HG02885 (cell line): ENCODE results near the gene PPOX.

Experiments
- ATAC-seq: cut with Tn5 transposase; IDR thresholded peaks from one replicate; pipeline ENCODE4 v1.9.1; 2021; ENCODE audit warnings: mild to moderate bottlenecking; ENCODE audit not compliant: unreplicated experiment, poor library complexity

Gene PPOX

DNA sequence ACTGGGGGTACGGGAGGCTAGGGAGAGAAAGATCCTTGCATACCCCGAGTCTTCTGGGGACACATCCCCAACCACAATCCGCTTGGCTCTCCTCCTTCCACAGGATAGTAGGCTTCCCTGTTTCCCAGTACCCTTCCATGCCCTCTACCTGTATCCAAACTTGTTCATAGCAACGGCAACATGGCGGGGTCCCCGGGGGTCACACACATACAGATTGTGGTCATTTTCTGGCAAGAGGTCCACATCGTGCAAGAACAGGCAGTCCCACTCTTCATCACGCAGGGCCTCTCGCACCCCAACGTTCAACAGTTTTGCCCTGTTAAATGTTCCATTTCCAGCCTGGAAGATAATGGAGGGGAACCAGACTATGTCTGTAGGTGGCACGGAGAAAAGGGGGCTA is 7.5 kb downstream of the PPOX start:
- ATAC-seq: no peak

DNA sequence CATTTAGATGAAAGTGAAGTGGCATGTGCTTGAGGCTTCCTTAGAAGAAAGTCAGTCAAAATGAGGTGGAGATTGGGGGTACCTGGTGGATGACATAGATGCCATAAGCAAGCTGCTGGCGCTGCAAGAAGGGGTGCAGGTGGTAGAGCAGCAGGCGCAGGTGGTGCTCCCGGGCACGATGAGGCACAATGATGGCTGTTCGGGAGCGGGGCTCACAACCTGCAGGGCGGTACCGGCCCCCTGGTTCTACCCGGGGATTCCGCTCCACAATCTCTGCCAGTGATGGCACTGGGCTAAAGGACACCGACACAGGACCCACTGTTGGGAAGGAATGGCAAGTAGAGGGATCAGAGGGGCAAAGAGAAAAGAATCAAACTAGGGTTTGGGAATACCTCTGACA is 8.7 kb downstream of the PPOX start:
- no peak for ATAC-seq

DNA sequence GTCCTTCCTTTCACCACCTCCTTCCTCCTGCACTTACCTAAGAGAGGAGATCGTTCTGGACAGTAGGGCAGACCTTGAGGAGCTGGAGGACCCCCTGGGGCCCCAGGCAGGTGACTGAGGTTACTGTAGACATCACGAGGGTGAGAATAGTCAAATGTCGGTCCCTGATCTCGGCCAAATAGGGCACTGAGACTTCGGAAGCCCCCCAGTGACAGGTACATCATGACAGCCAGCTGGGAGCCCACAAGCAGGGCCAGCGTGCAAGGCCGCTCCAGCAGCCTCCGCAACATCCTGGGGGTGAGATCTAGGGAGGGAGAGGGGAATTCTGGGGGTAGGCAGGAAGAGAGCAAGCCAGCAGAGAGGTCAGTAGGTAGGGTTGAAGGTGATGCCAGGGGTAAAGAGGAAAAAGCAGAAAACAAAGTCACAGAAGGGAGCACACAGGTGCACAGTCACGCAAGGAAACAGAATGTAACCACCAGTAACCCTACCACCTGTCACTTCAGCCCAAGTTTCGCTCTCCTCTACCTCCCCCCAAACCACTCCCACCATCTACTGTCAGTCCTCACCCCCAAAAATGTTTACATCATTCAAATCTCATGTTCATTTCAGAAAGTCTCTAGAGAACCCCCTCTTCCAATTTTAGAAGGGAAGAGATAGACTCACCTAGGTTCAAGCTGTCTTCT is 9.7 kb downstream of the PPOX start:
- ATAC-seq: no peak

DNA sequence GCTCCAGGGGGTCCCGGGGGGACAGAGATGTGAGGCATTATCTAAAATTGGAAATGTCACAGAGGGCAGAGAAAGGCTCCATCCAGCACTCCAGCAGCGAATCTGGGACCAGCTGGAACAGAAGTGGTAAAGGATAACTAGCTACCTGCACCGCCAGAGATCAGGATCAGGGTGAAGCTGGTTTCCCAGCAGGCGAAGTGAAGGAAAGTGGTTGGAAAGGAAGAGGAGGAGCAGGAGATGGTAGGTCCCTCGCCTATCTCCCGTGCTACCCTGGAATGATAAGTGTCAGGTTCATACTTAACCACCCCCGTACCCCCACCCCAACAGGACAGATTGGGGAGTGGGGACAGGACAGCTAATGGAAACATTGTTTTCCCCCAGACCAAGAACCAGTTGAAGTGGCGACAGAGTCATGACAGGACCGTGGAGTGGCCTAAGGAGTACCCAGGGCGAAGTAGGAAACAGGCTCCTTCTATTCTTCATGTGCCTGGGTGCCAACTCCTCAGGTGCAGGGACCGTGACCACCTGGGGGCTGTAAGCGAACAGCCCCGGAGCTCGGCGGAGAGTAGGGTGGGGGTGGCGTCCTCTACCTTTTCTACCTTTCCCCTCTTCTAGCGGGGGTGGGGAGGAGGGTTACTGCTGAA is 10.4 kb downstream of the PPOX start:
- ATAC-seq: no peak

DNA sequence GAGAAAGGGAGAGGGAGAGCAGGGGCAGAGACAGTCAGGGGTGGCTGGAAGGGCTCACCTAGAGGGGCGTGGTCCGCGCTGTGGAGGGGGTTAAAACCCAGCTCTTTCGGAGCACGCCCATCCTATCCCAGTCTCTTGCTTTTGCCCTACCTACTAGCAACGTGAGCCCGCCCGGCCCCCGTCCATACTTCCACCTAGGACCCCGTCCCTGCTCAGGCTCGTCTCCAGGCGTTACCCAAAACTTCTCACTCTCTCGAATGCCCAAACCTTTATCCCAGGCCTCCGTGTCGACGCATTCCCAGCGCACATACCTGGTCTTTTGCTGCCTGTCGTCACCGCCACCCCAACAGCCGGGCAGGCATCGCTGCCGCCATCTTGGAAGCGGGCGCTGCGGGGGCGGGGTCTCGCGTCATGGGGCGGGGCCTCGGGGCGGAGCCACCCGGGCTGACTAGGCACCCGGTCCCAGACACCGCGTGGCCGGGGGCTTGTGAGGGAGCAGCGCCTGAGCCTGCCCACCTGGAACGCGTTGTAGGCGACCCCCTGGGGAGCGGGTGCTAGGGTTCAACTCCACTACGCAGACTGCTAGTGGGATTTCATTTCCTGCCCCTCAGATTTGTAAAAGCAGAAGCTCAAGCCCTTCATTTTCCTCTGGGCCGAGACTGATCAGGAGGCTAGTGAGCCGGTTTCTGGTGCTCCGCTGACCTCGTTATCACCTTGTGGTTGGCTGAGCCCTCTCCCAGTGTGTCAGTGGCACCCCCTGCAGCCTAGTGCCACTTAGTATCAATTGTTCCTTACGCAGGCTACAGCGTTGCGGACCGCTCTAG is 11.1 kb downstream of the PPOX start, which contains the start of gene B4GALT3:
Gene B4GALT3 (minus strand): TSS at position 396 of the 824 bp plus-strand sequence. CDS start 1,447 bp downstream, outside the sequence.
- ATAC-seq: peak; percentile 88

DNA sequence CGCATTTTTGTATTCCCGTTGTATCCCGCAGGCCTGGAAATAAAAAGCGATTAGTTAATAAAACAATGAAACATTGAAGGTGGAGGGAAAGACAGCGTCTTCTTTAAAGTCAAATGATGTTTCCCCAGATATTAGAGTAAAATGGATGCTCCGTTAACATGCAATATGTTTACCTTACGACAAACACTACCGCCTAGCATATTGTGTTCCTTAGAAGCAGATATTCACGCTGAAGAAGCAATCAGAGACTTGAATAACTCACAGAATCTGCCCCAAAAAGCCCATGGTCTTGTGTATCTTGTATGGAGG is 11.7 kb downstream of the PPOX start:
- no peak for ATAC-seq

DNA sequence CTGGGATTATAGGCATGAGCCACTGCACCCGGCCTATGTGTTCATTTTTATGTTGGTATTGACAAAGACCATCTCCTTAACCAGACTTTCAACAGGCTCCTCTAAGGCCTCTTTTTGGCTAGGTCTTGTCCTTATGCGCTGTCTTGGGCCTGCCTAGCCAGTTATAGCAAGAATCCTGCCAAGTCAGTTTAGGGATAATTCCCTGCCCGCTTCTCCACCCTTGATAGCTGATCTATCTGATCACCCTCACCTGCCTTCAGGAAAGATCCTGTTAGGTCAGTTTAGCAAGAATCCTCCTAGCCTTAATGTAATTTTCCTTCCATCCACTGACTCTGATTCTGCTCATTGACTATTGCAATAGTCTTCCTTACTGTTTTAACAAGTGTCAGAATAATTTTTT is 13.5 kb downstream of the PPOX start:
- ATAC-seq: no peak

DNA sequence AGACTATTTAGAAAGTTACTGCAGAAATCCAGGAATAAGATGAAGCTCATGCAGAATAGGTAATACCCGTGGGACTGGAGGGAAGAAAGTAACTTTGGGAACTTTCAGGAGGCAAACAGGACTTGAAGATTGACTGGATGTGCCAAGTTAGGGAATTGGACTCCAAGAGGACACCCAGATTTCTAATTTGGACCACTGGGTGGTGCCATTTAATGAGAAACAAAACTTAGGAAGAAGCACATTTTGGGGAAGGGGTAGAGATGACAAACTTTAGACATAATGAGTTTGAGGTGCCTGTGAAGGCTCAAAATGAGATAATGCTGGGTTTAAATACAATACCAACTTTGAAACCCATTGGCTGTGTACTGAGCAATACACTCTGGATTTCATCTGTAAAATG is 14.4 kb downstream of the PPOX start:
- ATAC-seq: no peak

DNA sequence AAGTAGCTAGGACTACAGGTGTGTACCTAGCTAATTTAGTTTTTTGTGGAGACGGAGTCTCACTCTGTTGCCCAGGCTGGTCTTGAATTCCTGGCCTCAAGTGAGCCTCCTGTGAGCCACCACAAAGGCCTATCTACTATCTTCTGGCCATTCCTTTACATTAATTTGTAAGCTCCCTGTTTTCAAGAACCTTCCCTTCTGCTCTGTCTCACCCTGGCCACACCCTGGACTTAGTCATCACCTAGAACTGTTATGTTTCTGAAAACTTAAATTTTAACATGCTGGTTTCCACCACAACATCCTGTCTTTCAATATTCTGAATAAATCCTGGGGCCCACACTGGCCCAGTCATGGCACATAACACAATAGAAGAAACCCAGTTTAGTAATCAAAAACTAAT is 16.0 kb downstream of the PPOX start:
- peak; percentile 39 for ATAC-seq

DNA sequence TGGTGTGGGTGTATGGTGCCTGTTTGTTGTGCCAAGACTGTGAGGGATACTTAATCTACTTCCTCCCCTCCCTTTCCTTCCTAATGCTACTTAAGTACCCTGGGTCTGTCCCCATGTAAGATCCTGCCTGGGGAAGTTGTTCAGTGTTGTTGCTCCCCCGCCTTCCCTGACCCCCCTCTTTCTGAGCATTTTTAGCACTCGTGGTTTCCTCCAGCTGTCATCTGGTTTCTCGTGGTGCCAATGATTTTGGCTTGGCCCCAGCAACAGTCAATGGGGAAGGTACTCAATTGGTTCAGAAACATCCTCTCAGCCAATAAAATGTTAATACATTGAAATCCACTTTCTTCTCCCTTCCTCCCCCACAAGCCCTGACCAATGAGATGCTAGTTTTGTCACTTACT is 19.1 kb downstream of the PPOX start:
- peak; percentile 77 for ATAC-seq

DNA sequence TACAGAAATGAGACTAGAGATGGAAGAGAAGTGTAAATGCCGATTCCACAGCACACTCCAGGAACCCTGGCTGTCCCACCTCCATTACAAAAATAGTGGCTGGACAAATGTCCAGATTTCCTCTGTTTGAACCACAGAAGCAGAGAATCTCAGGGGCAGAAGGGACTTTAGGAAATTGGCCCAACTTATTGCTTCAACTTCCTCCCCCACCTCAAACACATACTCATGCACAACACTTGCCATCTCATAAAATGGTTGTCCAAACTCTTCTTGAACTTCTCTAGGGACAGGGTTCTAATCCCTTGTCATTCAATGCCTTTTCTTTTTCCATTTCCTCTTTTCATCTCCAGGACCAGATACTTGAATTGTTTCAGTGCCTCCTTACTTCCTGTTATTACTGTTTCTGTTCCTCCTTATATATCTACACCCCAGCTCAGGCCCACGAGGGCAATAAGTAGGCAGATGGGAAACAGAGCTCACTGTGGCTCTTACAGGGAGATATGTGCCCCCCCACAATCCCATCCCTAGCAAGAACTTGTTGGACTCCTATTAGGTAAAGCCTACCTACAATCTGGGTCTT is 19.6 kb downstream of the PPOX start:
- peak; percentile 31 for ATAC-seq

DNA sequence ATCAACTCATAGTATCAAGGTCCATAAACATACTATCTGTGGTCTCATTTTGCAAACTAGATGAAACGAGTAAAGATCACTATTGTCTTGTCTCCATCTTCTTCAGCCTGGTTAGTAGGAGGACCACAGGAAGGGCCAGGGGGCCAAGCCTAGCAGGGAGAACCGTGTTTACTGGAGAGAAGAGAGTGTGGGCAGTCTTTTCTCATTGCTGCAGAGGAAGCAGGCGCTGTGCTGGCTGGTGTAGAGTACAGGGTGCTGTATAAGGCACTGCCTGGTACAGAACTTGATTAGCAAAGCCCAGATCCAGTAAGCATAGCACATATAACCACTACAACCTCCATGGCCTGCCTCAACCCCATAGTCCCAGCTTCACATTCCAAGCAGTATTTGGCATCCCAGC is 21.1 kb downstream of the PPOX start:
- ATAC-seq: no peak

DNA sequence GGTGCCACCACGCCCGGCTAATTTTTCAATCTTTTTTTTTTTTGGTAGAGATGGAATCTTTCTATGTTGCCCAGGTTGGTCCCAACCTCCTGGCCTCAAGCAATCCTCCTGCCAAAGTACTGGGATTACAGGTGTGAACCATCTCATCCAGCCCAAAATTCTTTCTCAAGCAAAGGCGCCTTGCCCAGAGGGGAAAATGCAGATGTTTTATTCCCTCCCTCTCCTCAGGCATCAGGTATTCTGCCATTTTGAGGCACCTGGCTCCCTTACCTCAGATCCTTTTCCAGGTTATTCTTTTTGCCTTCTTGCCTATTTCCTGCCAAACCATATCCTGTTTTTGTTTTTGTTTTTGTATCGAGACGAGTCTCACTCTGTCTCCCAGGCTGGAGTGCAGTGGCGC is 22.2 kb downstream of the PPOX start:
- ATAC-seq: no peak

DNA sequence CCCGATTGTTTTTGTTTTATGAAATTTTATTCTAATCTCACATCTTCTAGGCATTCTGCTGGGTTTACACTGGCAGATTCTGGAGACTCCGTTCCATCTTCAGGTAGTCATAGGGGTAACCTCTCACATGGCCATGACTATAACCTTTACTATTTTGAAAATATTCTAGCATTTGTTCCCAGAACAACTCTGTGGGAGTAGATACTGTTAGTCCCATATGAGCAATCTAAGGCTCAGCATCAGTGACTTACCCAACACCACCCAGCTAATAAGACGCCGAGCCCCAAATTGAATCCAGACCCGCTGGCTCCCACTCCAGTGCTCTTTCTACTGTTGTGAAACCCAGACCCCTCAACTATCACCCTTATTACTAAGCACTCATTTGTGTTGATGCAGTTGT is 22.8 kb downstream of the PPOX start:
- no peak for ATAC-seq

DNA sequence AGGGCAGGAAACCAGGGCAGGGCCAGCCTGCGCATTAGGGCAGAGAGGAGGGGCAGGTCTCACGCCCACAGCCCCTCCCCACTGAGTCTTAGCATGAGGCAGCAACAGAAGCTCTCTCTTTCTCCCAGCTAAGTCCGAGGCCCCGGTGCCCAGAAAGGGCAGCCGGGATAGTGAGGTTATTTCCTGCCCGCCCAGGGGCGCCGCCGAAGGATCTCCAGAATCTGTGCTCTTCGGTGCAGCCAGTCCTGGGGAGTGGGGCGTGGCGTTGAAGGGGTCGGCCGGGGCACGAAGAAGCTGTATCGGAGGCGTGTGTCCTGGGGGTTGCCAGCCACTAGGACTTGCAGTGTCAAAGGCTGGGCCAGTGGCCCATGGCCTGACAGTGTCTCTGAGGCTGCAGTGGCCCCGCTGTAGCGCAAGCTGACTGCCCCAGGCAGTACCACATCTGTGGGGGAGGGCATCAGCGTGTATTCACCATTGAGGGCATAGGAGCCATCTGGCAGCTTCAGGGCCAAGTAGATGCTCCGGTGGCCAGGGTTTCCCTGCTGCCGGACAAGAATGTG is 24.8 kb downstream of the PPOX start:
- no peak for ATAC-seq

DNA sequence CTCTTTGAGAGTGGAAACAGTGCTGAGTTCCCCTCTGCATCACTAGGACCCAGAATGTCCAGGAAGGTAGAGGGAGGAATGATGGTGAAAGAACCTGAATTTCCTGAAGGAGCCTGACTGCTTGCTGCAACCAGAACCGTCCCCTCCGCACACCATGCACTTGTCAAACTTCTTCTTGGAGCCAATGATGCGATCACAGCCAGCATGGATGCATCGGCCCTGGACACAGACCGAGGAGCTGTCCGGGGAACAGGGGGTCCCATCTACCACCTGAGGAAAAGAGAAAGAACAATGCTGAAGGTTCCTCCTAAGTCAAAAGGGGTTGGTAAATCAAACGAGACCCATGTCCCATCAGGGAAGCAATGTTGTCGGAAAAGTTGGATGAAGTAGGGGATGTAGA is 25.7 kb downstream of the PPOX start:
- ATAC-seq: no peak

DNA sequence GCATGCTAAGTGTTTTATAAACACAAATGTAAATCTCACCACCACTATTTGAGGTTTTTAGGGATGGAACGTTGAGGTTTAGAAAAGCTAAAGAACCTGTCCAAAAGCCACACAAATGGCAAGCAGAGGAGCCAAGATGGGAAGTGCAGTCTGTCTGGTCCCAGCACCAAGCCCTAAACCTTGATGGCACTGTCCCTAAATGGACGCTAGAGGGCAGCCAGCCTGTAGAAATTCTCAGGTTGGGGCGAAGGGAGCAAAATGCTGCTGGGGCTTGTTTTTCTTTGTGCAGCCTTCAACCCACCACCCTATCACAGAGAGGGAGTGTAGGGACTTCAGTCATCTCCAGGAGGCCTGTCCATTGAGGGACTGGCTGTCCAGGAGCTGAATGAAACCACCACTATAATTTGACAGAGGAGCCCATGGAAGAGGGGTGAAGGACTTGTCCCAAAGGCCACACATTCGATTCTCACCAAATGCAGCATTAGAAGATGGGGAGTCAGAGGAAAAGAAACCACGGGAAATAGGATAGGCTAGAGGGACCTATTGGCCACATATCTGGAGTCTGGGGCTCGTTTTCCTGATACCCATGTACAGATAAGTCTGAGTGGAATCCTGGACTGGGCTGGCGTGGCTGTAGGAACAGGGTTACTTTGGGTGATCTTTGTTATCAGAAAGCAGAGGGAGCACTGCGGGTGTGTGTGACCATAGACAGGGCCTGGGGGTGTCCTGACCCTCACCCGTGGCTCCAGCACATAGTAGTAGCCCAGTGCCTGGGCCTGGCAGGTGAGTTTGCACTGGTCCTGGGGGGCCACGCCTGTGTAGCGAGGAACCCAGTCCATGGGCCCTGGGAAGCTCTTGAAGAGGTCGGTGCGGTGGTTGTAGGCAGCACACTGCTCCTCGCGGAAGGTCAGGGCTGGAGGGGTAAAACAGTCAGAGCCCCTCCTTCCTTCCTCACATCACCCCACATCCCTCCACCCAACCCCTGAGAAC is 26.5 kb downstream of the PPOX start:
- peak; percentile 62 for ATAC-seq

DNA sequence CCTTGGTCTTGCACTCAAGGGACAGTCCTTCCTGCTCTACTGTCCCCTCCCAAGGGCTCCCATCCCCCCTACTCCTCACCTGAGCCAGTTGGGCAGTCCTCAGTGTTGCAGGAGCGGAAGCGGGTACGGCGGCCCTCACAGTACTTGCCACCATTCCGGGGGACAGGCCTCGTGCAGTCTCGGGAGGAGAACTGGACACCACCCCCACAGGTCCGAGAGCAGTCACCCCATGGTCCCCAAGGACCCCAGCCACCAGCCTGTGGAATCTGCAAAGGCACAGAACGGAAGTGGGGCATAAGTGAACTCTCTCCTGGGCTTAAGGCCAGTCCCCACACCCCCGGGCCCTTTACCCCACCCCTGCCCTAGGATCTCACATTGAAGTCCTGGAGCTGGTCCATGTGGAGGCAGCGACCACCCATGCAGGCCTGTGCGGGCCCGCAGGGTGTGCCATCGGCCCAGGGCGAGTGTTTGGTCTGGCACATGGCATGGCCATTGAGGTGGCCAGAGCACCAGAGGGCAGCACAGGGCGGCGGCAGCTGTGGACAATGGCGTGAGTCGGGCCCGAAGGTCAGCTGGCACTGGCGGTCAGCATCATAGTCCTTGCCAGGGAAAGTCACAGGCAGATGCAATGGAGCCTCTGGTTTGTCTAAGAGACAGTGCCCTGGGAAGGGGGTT is 27.5 kb downstream of the PPOX start:
- ATAC-seq: no peak

DNA sequence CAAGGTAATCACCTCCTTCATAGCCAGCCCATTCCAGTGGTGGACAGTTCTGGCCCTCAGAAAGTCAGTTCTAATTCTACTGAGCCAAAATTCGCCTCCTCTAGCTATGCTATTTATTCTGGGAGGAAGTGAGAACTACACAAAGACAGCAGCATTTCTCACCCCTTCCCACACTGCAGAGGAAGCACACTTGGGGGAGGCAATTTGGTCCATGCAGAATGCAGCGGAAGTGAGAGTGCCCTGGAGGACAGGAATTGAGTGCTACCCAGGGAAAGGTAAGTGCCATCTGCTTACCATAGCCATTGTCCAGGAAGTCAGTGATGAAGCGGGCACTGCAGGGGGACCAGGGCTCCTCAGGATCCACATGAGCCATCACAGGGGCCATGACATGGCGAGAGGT is 28.9 kb downstream of the PPOX start:
- peak; percentile 57 for ATAC-seq
